ENCODE results near the gene RGS7BP.

Gene RGS7BP

GRCh38 chr5:64566310-64566916 is 60.6 kb downstream of the RGS7BP start:
- no peak for DNase-seq

GRCh38 chr5:64569858-64570257 is 64.0 kb downstream of the RGS7BP start:
- no peak for DNase-seq

GRCh38 chr5:64570395-64570996 is 64.7 kb downstream of the RGS7BP start:
- DNase-seq, result no peak

- DNase-seq, result no peak
These were observed 69.7 kb downstream of the RGS7BP start for GRCh38 chr5:64575561-64575960.

- DNase-seq, result no peak
These were observed 70.4 kb downstream of the RGS7BP start for GRCh38 chr5:64576250-64576649.

- no peak for DNase-seq
These were observed 79.8 kb downstream of the RGS7BP start for GRCh38 chr5:64585646-64586045.

- DNase-seq, result no peak
These were observed 81.6 kb downstream of the RGS7BP start for GRCh38 chr5:64587370-64587769.

- DNase-seq, result no peak
These were observed 87.0 kb downstream of the RGS7BP start for GRCh38 chr5:64592730-64593341.

- DNase-seq, result no peak
These were observed 88.2 kb downstream of the RGS7BP start for GRCh38 chr5:64594025-64594424.

GRCh38 chr5:64594601-64595000 is 88.8 kb downstream of the RGS7BP start:
- peak in 1 of 14 donors; percentile 22 for DNase-seq

- peak in 2 of 14 donors; percentile 1 to 34 for DNase-seq
These were observed 89.4 kb downstream of the RGS7BP start for GRCh38 chr5:64595031-64595855.

GRCh38 chr5:64599226-64599625 is 93.4 kb downstream of the RGS7BP start:
- no peak for DNase-seq

- no peak for DNase-seq
These were observed 97.9 kb downstream of the RGS7BP start for GRCh38 chr5:64603676-64604075.

- DNase-seq, result no peak
These were observed 101.1 kb downstream of the RGS7BP start for GRCh38 chr5:64606926-64607325.

- DNase-seq, result peak in 1 of 14 donors; percentile 26
These were observed 106.6 kb downstream of the RGS7BP start for GRCh38 chr5:64612344-64612961.

- no peak for DNase-seq
These were observed 110.1 kb downstream of the RGS7BP start for GRCh38 chr5:64615895-64616294.

- no peak for DNase-seq
These were observed 113.8 kb downstream of the RGS7BP start for GRCh38 chr5:64619609-64620008.

- DNase-seq, result no peak
These were observed 117.2 kb downstream of the RGS7BP start for GRCh38 chr5:64622991-64623390.

GRCh38 chr5:64625678-64626077 is 119.9 kb downstream of the RGS7BP start:
- DNase-seq, result no peak

GRCh38 chr5:64628901-64629300 is 123.1 kb downstream of the RGS7BP start:
- no peak for DNase-seq

GRCh38 chr5:64629841-64630240 is 124.0 kb downstream of the RGS7BP start:
- DNase-seq, result no peak

GRCh38 chr5:64632251-64632650 is 126.4 kb downstream of the RGS7BP start:
- DNase-seq, result no peak
